GM19238 (cell line): ENCODE data around the gene STS.

Experiments used
- DNase-seq: peaks from one replicate; pipeline ENCODE4 v3.0.0; 2011; ENCODE audit warnings: low spot score; ENCODE audit not compliant: insufficient read length

Gene STS, protein sequence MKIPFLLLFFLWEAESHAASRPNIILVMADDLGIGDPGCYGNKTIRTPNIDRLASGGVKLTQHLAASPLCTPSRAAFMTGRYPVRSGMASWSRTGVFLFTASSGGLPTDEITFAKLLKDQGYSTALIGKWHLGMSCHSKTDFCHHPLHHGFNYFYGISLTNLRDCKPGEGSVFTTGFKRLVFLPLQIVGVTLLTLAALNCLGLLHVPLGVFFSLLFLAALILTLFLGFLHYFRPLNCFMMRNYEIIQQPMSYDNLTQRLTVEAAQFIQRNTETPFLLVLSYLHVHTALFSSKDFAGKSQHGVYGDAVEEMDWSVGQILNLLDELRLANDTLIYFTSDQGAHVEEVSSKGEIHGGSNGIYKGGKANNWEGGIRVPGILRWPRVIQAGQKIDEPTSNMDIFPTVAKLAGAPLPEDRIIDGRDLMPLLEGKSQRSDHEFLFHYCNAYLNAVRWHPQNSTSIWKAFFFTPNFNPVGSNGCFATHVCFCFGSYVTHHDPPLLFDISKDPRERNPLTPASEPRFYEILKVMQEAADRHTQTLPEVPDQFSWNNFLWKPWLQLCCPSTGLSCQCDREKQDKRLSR

DNA sequence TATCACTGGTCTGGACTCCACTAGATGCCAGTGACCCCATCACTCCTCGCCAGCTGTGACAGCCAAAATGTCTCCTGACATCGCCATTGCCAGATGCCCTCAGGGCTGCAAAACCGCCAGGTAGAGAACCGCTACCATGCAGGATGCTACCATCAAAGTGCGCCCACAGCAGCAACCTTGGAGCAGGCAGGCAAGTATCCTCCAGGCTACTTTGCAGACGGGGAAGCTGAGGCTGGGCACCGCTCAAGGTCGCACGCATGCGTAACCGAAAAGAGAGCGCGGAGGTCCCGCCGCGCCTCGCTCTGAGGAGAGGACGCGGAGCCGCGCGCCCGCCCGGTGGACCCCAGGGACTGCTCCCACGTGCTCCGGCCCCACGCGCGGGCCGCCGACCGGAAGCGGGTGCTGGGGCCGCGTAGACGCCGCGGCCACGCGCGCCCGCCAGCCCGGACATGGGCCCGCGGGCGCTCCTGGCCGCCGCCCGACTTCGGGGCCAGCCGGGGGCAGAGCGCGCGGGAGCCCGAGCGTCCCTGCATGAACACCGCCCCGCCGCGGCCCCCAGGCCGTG is at the start of gene STS:
Gene STS, plus strand, starts transcription at position 300 of the 565 bp plus-strand sequence. CDS start 105,488 bp downstream, outside the sequence.
- DNase-seq, result peak; percentile 32

DNA sequence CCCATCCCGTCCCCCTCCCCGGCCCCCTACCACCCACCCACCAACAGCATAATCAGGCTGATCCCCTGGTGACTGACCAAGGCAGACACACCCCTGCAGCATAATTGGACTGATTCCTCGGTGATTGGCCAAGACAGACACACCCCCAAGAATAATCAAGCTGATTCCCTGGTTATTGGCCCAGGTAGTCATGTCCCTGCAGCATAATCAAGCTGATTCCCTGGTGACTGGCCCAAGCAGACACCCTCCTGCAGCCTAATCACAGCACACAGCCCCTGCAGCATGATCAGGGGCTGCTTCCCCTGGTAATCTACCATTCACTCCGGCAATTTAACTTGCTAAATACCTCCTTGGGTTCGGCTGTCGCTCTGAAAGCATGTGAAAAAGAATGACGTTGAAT is 47.5 kb upstream of the STS start:
- no peak for DNase-seq

DNA sequence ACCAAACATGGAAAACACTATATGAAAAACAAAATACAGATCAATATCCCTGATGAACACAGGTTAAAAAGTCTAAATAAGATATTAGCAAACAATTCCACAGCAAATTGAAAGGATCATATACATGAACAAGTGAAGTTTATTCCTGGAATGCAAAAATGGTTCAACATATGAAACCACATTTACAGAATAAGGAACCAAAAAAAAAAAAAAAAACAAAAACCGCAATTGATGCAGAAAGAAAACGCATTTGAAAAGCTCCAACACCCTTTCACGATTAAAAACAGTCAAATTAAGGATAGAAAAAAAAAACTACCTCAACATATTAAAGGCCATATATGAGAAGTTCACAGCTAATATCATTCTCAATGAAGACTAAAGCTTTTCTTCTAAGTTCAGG is 45.4 kb upstream of the STS start:
- no peak for DNase-seq

DNA sequence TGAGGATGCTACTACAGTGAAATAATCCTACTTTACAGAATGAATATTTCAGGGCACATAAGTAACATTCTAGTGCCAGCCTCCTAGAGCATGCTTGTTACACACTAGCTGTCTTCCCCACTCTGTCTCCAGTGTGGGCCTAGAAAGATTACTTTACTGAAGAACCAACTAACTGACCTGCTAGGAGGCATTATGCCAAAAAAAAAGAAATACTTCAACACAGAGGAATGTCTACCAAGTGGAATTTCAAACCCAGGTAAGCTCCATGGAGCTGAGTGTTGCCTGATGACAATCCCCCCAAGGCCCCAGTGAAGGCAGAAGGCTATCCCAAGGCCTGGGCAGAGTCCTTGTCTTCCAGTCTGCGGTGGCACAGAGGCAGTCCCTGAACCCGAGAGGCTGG is 40.9 kb upstream of the STS start:
- DNase-seq, result no peak

DNA sequence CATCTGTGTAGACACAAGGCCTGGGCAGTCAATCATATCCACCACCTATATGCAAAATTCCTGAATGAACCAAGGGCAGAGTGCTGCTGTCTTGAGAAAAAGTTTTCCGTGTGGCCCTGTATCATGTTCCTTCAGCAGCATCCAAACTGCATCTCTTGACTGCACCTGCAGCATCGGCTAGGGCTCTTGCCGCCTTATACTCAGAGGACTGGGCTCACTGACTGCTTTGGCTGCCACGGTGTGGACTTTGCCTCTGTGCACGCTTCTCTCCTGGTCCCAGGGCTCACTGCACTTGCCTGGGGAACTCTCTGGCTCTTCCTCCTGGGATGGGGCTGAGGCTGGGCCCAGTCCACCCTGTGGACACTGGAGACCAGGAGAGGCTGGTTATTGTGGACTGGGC is 39.5 kb upstream of the STS start:
- no peak for DNase-seq

DNA sequence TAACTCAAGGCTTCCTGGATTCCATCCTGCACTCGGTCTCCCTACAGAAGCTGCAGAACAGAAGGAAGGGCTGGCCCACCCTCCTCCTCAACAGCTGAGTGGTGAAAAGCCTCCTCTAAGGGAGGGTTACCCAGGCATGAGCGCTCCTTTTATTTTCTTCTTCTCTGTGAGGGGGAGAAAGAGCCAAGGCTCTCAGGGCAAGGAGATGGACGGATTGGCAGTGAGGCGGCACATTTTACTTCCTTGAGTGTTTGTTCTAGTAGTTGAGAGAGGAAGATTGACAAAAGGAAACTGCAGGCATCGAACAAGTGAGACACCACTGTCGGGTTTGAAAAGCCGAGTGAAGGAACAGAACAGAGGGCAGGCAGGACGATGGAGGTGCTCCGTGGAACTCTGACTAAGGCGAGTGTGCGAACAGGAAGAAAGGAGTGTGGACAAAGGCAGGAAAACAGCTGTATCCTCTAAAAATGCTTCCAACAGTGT is 38.4 kb upstream of the STS start:
- no peak for DNase-seq

DNA sequence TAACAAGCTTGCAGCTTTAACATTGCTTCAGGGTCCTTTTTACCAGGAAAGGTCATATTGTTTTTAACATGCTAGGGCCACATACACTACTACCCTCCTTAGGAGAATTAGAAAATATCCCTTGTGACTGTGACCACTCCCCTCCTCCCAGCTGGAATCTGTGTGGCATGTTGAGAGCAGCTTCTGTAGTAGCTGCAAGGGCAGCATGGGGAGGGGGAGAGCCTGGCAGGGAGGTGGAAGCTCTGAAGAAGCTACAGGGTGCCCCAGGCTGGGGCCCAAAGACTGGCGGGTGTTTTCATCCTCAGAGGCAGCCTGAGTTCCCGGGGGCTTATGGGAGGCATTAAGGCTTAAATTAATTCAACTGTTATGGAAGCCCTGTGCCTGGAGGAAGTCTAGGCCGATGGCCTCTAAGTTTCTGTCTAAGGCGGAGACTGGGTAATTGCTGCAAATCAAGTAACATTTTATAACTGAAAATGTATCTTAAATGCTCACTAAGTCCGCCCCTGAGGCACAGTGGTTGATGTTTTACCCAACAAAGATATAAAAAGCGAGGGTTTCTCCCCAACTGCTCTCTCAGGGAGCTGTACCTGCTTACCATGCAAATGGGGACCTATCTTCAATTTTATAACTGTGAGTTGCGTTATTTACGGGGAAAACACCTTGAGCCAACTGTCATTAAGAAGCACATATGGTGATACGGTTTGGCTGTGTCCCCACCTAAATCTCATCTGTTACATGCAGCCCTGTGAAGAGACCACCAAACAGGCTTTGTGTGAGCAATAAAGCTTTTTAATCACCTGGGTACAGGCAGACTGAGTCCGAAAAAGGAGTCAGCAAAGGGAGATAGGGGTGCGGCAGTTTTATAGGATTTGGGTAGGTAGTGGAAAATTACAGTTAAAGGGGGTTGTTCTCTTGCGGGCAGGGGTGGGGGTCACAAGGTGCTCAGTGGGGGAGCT is 37.4 kb upstream of the STS start:
- DNase-seq, result no peak

DNA sequence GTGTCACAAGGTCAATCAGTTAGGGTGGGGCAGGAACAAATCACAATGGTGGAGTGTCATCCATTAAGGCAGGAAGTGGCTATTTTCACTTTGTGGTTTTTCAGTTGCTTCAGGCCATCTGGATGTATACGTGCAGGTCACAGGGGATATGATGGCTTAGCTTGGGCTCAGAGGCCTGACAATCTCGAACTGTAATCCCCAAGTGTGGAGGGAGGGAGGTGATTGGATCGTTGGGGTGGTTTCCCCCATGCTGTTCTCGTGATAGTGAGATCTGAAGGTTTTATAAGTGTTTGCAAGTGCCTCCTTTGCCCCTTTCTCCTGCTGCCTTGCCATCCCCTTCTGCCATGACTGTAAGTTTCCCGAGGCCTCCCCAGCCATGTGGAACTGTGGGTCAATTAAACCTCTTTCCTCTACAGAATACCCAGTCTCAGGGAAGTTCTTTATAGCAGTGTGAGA is 36.7 kb upstream of the STS start:
- DNase-seq, result no peak

DNA sequence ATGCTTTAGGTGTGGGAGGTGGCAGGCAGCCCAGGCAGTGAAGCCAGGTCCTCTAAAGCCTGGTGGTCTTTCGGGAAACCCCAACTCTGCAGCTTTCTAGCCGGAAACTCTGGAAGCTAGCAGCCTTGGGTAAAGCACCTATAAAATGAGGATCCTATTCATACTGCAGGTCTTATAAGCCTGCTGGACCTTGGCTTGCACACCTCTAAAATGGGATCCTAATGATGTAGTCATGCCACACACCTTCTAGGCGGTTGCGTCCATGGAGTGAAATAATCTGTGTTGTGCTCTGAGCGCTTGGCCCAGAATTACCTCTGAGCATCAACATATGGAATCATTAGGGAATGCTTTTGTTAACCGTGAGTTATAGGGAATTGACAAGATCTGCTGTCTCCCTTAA is 36.0 kb upstream of the STS start:
- no peak for DNase-seq

DNA sequence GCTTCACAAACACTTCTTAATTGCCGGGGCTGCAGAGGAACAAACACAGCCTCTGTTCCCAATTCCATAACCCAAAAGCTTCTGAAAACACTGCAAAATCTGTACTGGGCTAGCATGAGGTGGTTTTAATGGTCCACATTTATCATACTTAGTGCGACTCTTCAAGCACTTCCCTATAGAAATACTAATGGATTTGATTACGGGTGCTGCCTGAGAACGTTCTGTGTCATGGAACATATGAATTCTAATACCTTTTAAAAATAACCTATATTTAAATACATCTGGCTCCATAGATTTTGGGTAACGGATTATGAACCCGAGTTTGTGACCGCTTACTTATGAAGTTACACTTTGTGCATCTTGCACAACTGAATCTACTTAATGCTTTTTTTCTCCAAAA is 35.4 kb upstream of the STS start:
- DNase-seq, result no peak

DNA sequence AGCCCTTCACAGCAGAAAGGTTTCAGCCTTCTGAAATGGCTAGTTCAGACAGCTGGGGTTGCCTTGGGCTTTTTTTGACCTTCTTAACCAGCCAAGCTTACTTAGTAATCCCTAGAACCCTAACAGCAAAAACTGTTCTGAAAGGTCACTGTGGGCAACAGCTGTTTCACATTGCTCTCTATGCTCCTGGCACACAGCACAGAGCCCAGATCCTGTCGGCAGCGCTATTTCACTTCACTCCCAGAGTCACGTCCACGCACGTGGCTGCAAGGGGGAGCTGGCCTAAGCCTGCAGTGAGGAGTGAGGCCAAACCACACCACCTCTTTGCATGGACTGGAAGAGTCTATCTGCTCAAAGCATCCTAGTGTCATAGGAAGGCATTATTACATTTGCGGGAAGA is 32.0 kb upstream of the STS start:
- DNase-seq, result no peak

DNA sequence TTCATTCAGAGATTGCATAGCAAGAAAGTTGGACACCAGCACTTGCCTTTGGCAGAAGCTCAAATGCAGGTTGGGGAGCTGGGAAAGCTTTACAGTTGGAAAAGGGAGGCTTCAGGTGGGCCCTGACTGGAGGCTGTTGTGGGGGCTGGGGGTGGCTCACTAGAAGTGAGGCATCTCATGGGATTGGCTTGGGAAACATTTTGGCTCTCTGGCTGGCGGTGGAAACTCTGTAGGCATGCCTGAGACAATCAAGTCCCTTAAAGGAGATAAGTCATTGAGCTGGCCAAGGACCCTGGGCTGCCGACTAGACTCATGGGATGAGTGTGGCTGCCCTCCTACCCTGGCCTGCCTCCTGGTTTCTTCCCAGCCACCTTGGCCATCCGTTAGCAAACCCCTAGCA is 31.4 kb upstream of the STS start:
- DNase-seq, result no peak

DNA sequence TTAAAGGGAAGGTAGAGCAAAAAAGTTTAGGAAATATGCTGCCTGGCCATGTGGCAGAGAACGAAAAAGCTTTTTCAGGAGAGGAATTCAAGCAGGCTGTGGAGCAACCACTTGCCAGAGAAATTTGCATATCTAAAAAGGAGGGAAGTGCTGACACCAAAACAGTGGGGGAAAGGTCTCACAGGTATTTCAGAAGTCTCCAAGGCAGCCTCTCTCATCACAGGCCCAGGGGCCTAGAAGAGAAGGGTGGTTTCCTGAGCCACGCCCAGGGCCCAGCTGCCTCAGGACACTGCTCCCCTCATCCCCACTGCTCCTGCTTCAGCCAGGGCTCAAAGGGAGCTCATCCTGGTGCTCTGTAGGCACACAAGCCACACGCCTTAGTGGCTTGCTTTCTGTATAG is 29.9 kb upstream of the STS start:
- DNase-seq, result no peak

DNA sequence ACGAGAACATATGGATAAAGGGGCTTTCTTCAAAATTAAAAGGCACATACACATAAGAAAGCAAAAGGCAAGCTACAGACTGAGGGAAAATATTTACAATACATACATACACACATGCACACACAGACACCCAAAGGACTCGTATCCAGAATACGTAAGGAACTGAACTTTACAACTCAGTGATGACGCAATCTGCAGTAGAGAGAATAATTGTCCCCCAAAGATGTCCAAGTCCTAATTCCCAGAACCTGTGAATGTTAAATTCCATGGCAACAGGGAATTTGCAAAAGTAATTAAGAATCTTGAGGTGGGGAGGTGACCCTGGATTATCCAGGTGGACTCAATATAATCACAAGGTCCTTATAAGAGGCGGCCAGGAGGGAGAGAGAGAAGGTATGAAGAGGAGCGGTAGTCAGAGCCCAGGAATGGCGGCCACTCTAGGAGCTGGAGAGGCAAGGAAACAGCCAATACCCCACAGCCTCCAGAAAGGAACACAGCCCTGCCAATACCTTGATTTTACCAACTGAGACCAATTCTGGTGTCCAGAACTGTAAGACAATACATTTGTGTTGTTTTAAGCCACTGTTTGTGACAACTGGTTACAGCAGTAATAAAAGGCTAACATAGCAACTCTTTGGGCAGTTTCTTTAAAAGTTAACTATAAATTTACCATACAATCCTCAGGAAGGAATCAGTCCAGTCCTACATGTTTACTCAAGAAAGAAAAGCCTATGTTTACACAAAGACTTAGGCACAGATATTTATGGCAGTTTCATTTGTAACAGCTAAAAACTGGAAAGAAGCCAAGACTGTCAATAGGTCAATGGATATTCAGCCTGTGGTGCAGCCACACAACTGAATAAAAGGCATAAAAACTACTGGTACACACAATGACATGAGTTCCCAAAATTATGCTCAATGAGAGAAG is 27.3 kb upstream of the STS start:
- DNase-seq, result no peak

DNA sequence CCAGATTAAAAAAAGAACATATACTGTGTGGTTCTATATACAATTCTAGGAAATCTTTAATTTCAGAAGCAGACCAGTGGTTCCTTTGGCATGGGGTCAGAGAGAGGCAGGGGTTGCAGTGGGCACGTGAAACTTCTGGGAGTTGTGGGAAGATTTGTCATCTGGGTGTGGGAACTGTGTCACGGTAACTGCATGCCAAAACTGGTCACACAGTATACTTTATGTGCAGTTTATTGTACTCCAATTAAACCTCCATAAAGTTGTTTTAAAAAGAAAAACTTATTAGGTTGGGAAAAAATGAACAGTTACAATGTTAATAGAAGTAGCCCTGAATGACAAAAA is 26.7 kb upstream of the STS start:
- DNase-seq, result no peak

DNA sequence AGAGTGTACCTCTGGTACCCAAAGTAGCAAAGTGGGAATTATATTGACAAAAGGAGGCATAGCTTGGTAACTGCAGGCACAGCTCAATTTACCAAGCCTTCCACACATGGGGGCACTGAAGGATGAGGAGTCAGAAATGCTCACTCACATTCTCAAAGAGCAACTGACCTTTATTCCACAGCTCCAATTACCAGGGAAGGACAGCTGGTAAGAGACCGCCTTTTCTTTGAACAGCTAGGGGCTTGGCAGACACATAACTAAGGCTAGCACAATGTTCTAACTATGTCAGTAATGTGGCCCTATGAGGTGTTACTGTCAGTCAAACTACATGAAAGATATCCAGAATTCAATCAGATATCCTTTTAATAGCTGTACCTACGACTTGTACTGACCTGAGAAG is 20.5 kb upstream of the STS start:
- no peak for DNase-seq

DNA sequence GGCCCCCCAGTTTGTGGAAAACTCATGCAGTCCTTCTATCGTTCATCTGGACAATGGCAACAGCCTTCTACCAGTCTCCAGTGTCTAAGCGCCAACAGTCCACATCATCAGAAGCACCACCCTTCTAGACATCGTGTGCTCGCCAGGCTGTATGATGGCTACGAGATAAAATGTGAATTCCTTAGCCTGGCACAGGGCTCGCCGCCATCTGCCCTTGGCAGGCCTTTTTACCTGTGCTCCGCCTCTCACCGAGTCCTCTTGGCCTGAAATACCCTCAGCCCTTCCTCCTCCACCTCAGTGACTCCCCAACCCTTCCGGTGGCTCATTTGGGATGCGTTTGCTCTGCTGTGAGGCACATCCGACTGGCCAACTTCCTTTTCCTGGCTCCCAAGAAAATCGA is 15.9 kb upstream of the STS start:
- no peak for DNase-seq

DNA sequence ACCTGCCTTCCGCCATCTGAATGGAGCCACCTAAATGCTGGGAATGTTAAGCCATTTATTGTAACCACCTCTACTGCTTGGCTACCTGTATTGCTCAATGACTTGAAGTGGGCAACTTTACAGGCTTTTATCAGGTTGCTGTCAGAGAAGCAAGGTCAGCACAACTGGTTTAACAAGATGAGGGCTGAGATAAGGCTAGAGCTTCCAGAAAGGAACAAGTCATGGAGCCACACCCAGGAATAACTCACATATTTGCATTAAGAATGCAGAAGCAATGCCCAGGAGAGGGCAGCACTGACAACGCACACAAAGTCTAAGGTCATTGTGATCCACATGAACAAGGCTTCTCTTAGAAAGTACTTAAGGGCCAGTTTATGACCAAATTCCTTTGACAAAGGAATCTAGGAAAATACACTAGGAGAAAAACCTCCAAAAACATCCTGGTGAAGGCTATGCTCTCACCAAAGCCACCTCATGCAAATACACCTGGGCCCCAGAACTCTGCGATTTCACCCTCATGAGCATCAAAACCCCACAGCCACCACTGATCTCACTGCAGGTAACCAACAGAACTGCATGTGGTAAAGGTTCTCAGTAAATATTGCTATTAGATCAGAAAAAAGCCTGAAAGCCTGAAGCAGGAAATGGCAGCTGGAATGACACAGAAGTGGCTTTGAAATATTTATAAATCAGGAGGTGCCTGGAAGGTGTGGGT is 15.0 kb upstream of the STS start:
- DNase-seq, result no peak

DNA sequence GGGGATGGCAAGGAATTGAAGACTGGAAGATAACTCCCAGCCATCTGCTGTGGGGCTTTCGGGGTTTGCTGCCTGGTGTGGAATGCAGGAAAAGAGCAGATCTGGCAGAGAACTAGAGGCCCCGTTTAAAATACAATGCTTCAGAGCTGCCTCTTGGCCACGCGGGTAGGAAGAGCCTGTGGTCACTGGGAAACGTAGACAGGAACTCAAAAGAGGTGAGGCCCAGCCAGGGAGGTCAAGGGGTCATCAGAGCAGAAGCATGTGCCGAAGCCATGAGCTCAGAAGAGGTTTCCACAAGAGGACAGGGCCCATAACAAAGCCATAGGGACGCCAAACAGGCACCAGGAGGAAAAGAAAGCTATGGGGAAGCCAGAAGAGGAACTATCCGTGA is 14.5 kb upstream of the STS start:
- no peak for DNase-seq

DNA sequence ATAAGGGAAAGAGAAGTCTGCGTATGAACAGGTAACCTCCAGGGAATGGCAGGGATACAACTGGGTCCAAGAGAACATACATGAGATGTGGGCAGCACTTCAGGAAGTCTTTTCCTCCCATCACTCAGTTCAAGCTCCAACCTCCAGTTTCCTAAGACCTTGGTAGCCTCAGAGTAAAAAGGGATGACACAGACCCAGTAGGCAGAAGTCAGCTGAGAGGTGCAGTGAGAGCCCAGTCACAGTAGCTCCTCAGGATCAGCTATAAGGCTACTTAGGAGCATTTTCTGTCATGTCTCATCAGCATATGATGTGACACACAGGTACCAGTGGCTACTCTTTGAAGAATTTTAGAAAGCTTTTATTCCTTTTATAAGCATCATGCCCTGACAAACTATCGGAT is 12.5 kb upstream of the STS start:
- no peak for DNase-seq
